DMS79 (cell line): Measurements from ENCODE around the gene PIM3.

Experiments
- DNase-seq: peaks from one replicate; lab custom pipeline; 2025; lab: John Stamatoyannopoulos, UW

PIM3 gene

GRCh38 chr22:49928185-49928495 lies 32.4 kb upstream of the PIM3 start:
- DNase-seq, result no peak

DNA sequence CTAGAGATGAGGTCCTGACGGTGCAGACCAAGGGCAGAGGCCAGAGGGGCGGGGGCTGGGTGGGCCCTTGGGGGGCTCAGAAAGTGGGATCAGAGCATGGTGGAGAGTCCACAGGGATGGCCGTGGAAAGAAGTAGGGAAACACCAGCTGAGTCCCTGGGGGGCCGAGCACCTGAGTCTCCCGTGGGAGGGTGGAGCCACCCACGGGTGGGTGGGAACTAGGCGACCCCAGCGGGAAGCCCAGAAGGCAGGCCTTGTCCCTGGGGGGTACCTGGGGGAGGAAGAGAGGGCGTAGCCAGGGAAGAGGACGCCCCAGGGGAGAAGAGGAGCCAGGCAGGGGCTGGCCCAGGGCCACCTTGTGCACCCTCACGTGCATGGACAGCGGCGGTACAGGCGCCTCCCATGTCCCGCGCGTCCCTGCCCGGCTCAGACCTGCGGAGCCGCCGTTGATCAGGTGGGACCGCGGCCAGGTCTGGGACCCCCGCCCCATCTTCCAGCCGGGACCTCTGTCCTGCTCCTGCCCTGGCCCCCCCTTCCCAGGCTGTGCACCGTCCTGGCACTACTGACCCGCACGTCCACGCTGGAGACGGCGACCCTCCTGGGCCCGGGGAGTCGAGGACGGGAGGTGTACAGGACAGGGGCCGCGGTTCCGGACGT lies 31.9 kb upstream of the PIM3 start:
- DNase-seq, result no peak

GRCh38 chr22:49929211-49929979 lies 31.2 kb upstream of the PIM3 start:
- DNase-seq, result no peak

DNA sequence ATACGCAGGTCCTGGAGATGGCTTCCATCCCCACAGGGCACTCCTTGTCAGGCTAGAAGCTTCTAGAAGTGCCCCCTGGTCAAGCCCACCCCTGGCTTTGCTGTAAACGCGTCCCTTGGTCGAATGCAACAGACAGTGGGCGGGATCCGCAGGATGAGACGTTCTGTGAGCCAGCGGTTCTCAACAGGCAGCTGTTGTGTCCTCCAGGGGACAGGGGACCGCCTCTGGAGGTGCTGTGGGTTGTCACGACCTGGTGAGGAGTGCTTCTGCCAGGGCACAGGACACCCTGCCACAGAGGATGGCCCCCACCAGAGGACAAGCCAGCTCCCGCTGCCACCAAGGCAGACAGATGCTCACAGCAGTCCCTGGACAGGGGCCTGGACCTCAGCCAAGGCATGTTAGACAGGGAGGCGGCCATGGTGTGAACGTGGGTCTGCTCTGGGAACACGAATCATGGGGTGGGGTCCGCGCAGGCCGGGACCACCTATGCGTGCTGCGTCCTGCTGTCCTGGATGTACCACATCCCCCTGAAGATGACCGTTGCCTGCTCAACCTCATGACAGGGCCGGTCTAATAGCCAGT lies 30.5 kb upstream of the PIM3 start:
- DNase-seq, result no peak

DNA sequence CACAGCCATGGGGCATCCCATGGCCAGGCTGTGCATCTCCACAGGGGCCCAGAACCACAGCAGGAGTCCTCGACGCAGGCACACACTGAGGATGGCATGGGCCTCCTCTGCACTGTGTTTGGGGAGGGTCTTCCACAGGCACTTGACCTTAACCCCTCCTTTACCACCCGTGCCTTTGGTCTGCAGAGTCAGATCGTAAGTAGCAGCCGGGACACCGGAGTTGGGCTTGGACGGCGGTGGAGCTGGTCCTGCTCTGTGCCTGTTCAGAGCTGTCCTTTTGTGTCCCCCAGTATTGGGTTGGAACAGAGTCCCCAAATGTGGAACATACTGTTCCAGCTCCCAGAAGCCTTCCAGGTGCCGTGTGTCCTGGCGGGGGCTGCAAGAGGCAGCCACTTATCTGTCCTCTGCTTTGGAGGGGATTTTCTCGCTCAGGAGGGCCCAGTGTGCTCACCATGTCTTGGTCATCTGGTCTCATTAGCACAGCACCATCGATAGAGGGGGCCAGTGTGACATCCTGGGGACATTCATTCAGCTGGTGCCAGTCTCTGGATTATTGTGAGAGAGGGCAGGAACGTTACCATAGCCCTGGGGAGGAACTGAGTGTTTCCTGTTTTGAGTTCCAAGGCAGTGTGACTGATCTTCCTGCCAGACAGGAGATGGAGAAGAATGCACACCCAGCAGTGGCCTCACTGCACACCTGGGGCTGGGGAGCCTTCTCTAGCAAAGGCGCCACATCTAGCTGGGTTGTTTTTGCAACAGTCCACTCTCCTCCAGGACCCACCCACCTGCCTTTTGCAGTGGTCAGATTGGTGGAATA lies 29.8 kb upstream of the PIM3 start:
- DNase-seq, result no peak

- DNase-seq, result no peak
Observed at GRCh38 chr22:49933236-49934159, 27.1 kb upstream of the PIM3 start.

DNA sequence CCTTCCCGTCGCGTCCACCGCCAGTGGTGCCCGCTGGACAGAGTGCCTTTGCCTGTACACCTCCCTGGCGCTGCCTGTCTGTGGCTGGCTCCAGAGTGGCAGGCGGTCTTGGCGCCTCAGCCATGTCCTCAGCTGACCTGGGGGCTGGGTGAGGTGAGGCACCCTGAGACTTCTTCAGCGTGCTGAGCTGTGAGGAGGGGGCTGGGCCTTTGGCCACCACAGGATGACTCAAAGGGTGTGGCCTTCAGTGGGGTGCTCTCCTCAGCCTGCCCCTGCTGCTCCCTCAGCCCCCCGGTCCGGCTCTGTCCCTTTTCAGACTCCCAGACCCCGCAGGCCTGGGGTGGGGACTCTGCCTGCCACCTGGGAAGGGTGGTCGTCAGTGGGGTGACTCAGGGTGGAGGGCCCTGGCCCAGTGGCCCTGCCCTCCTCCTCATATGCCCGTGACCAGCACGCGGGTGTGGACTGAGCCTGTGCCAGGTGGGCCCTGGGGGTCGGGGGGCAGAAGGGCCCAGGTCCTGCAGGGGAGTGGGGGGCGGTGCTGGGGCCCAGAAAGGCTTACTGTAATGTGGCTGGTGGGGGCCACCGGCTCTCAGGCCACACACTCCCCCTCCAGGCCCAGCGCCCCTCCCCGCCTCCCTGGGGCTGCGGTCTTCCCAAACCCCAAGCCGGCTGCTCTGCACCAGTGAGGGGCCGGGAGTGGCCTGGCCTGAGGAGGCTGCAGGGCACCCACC lies 26.2 kb upstream of the PIM3 start:
- DNase-seq, result no peak

GRCh38 chr22:49934891-49935557 lies 25.5 kb upstream of the PIM3 start:
- DNase-seq, result no peak

GRCh38 chr22:49935561-49935960 lies 25.0 kb upstream of the PIM3 start:
- DNase-seq, result no peak

- no peak for DNase-seq
Observed at GRCh38 chr22:49936018-49936972, 24.3 kb upstream of the PIM3 start.

- no peak for DNase-seq
Observed at GRCh38 chr22:49936973-49937757, 23.4 kb upstream of the PIM3 start.

DNA sequence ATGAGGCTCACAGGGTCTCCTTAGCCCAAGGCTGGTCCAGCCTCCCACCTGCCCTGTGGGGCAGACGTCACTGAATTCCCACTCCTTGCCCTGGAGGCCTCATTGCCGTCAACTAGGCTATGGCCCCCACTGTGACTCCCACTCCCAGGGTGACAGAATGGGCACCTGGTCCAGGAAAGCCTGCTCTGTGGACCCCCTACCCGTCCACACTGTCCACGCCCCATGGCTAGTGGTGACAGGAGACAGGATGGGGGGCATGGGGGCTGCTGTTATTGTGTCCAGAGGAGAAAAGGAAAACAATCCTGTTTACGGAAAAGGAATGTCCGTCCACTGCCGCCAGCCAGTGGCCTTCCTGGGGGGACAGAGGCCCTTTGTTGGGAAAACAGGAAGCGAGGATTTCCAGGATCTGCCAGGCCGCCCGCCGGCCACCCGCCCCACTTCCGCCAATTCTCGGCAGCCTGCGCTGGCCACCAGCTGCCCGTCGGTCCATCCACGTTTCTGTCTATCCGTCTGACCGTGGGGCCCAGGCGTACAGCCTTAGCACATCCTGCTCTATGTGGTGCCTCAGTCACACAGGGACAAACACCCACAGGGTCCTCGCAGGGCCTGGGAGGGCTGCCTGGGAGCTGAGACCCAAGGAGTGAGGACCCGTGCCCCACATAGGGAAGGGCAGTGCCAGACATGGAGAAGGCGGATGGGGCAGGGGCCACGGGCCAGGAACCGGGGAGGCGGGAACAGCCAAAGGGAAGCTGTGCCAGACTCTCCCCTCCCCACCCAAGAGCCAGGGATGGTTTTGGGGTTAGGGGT lies 22.6 kb upstream of the PIM3 start:
- no peak for DNase-seq

- no peak for DNase-seq
Observed at GRCh38 chr22:49938565-49939136, 21.9 kb upstream of the PIM3 start.

GRCh38 chr22:49941507-49942316 lies 18.9 kb upstream of the PIM3 start:
- DNase-seq, result no peak

DNA sequence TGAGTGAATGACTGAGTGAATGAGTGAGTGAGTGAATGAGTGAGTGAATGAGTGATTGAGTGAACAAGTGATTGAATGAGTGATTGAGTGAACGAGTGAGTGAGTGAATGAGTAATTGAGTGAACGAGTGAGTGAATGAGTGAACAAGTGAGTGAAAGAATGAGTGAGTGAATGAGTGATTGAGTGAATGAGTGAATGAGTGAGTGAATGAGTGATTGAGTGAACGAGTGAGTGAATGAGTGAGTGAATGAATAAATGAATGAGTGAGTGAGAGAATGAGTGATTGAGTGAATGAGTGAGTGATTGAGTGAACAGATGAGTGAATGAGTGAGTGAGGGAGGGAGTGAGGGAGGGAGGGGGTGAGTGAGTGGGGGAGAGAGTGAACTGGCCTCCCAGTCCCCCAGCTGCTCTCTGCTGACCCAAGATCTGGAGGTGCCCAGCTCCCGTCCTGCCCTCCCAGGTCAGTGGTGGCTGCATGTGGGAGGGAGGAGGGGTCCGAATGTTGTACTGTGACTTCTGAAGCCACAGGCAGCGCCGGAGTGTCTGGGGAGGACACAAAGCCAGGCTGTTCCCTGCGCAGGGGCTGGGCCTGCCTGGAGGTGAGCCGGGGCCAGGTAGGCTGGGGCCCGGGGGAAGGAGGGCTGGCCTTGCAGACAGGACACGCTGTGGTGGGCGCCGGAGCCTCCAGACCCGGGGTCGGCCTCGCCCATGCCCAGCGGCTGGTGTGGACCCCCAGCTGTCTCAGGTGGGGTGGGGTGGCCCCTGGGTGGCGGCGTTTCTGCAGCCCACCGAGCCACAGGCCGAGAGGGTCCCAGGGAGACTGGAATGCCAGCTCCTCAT lies 17.8 kb upstream of the PIM3 start:
- DNase-seq, result no peak
